HepG2 (cell line): ENCODE results near the gene TSHZ1. TPM values are rescaled to one million over a fixed set of nuclear protein-coding genes. Genes with fewer than 3 reads are reported as not detected.
A peak's percentile ranks its signal among the peaks of the same experiment; 100 is the strongest.

ENCODE experiments used
- ATAC-seq: fragments of 200-7000 bp; cut with Tn5 transposase; 3 replicates; pipeline ENCODE4 v1.9.1; 2020; ENCODE audit warnings: mild to moderate bottlenecking, moderate library complexity
- BruUV-seq: library from RNA; stranded (reverse); fragments of 400-500 nt; replicated peaks from 2 replicates; lab custom pipeline; 2021; lab: Mats Ljungman, UMichigan
- CTCF ChIA-PET: fragments of 300-600 bp; formaldehyde crosslinking; extraction: SDS; loops from one replicate; lab custom pipeline; 2021; ENCODE audit warnings: low total read pairs, inconsistent platforms, low intra/inter-chr PET ratio; lab: Yijun Ruan, JAX
- POLR2A ChIA-PET: fragments of 350-600 bp; sonication (Branson Sonifier 250); formaldehyde crosslinking; loops from one replicate; lab custom pipeline; 2020; ENCODE audit warnings: antibody characterized with exemption, inconsistent platforms; lab: Yijun Ruan, JAX
- DNase-seq: peaks from one replicate; pipeline ENCODE4 v3.0.0-alpha.2; 2015; ENCODE audit warnings: low spot score
- FAIRE-seq: peaks from 3 replicates; lab custom pipeline; 2011; peaks lifted over from hg19 to GRCh38; lab: Jason Lieb, UNC
- H2AFZ ChIP-seq: one replicate; pipeline ENCODE4 v1.6.1; 2011; ENCODE audit warnings: low read length, inconsistent platforms
- H3K27ac ChIP-seq: fragments of 300-600 bp; 3 replicates; pipeline ENCODE4 v1.8.0; 2011; ENCODE audit warnings: mixed run types, mild to moderate bottlenecking, mixed read lengths, low read length, inconsistent platforms; ENCODE audit not compliant: insufficient read depth; ENCODE audit errors: extremely low read length
- H3K27me3 ChIP-seq, 2 experiments: fragments of 200-600 bp in 1 of 2; 2 replicates in 1 of 2; 3 replicates in 1 of 2; pipeline versions ENCODE4 v1.6.0 to v1.8.0; 2011; ENCODE audit warnings: low read length in 2 of 2, mild to moderate bottlenecking in 2 of 2, moderate library complexity in 2 of 2, inconsistent platforms in 1 of 2; ENCODE audit not compliant: insufficient read depth in 2 of 2, control insufficient read depth in 1 of 2
- H3K36me3 ChIP-seq, 2 experiments: fragments of 200-600 bp in 1 of 2; replicated peaks in 1 of 2; 2 replicates in 1 of 2; 3 replicates in 1 of 2; pipeline versions ENCODE4 v1.5.1 to v1.8.0; 2011; ENCODE audit warnings: low read length in 2 of 2, inconsistent platforms in 1 of 2; ENCODE audit not compliant: insufficient read depth in 2 of 2, control insufficient read depth in 1 of 2
- H3K4me1 ChIP-seq: 2 replicates; pipeline ENCODE4 v1.5.1; 2012; ENCODE audit warnings: low read length, inconsistent platforms; ENCODE audit not compliant: insufficient read depth
- H3K4me2 ChIP-seq: 2 replicates; pipeline ENCODE4 v1.6.0; 2011; ENCODE audit warnings: low read depth, low read length, inconsistent platforms
- H3K4me3 ChIP-seq, 3 experiments: fragments of 200-600 bp in 1 of 3; sonication (generic), shearing (Covaris generic) in 1 of 3; replicated peaks in 1 of 3; 2 replicates each; pipeline ENCODE4 v1.5.1; 2011 to 2016; ENCODE audit warnings: low read length in 3 of 3, inconsistent platforms in 2 of 3, low read depth in 2 of 3, mild to moderate bottlenecking in 2 of 3, control low read depth in 1 of 3, mixed read lengths in 1 of 3; ENCODE audit not compliant: insufficient read depth in 1 of 3
- H3K79me2 ChIP-seq: one replicate; pipeline ENCODE4 v1.6.1; 2011; ENCODE audit warnings: low read length, inconsistent platforms; ENCODE audit not compliant: insufficient read depth
- H3K9ac ChIP-seq: 2 replicates; pipeline ENCODE4 v1.6.0; 2011; ENCODE audit warnings: mild to moderate bottlenecking, low read depth, low read length, inconsistent platforms; ENCODE audit not compliant: insufficient read depth
- H3K9me3 ChIP-seq: 2 replicates; pipeline ENCODE4 v1.5.1; 2012; ENCODE audit warnings: mild to moderate bottlenecking, low read length
- H4K20me1 ChIP-seq: 2 replicates; pipeline ENCODE4 v1.6.0; 2011; ENCODE audit warnings: inconsistent platforms, mild to moderate bottlenecking, low read length, moderate library complexity; ENCODE audit not compliant: insufficient read depth
- MNT ChIP-seq: fragments of 450-650 bp; IDR thresholded peaks from 2 replicates; pipeline ENCODE4 v1.6.1; 2016
- SNAPC5 ChIP-seq: sonication (generic); formaldehyde crosslinking; IDR thresholded peaks from 2 replicates; pipeline ENCODE4 v1.8.1; 2023; ENCODE audit warnings: mild to moderate bottlenecking, missing genetic modification reagents, borderline replicate concordance
- SNRNP70 ChIP-seq: fragments of 200-400 bp; formaldehyde crosslinking; IDR thresholded peaks from 2 replicates; pipeline ENCODE4 v1.6.1; 2017; ENCODE audit warnings: mild to moderate bottlenecking, low read depth, low read length, moderate library complexity
- ZNF609 ChIP-seq: sonication (generic); formaldehyde crosslinking; IDR thresholded peaks from 2 replicates; pipeline ENCODE4 v1.4.0; 2020; ENCODE audit warnings: mild to moderate bottlenecking, missing genetic modification reagents, borderline replicate concordance
- ZNF646 ChIP-seq: sonication (generic); formaldehyde crosslinking; IDR thresholded peaks from 2 replicates; pipeline ENCODE4 v1.9.0; 2021; ENCODE audit warnings: mild to moderate bottlenecking, missing genetic modification reagents
- WGBS: methylation state at CpG from one replicate; pipeline ENCODE4 v1.1.6; 2017; ENCODE audit warnings: low lambda C conversion rate; 5-methylcytosine and 5-hydroxymethylcytosine counted together
- in situ Hi-C: cut with HindIII; loops from 2 replicates; pipeline ENCODE4 v1.10.0; 2017; ENCODE audit warnings: low pct_unique_long_range_greater_than_20kb; ENCODE audit not compliant: extremely low pct_ligation_motif_present
- intact Hi-C: fragments of 100-400 bp; cut with micrococcal nuclease; formaldehyde crosslinking; loops from one replicate; pipeline ENCODE4 v1.10.0; 2022; ENCODE audit not compliant: unreplicated experiment
- polyA plus RNA-seq, 8 experiments: library from polyadenylated mRNA; depleted of rRNA in 3 of 8; stranded (reverse) in 7 of 8; unstranded in 1 of 8; fragments of >200 nt; fragmentation: Illumina TruSeq in 4 of 8; extraction: Trizol in 4 of 8; gene quantifications; 2 replicates each; pipeline versions ENCODE4 v1.2.1 to v1.2.3, GENCODE V29; 2011 to 2016; ENCODE audit warnings: low read depth in 4 of 8, missing spikeins in 1 of 8, mixed read lengths in 1 of 8; ENCODE audit not compliant: insufficient read depth in 1 of 8
- total RNA-seq, 5 experiments: library from RNA; depleted of rRNA; stranded (reverse); fragments of >200 nt; fragmentation: Illumina TruSeq; extraction: Trizol; gene quantifications; 2 replicates each; pipeline ENCODE4 v1.2.3, GENCODE V29; 2016; ENCODE audit warnings: low read depth in 1 of 5

Gene TSHZ1
- total and polyA plus RNA-seq, 2 of the 13 experiments (the other 11 are each of a cell fraction or from before 2014, with no cell fraction given) = 2.5 to 2.7 TPM

- no peak for TF ChIP-seq ZNF609
These were observed 124.3 kb downstream of the TSHZ1 start (continued) for GRCh38 chr18:75334869-75335268.

- no peak overlapping the region for H3K4me3 ChIP-seq
- H3K27ac ChIP-seq = no peak overlapping the region
- no peak overlapping the region for H3K4me2 ChIP-seq
- no TSS peak for BruUV-seq
- DNase-seq (no peak), FAIRE-seq (no peak), ATAC-seq (no peak)
- H3K9me3 ChIP-seq = no peaks in the 10 kb centered on the region
- in situ Hi-C loops = no loop called here
- no peak overlapping the region for H3K9ac ChIP-seq
- intact Hi-C loops = no loop called here
- WGBS = 36% methylated on average over 6 of the region's 6 CpGs
- ChIA-PET CTCF (no interaction called here), POLR2A (no interaction called here)
- no peaks in the 10 kb centered on the region for H3K4me1 ChIP-seq
- H4K20me1 ChIP-seq = no peaks in the 10 kb centered on the region
- H3K79me2 ChIP-seq = no peaks in the 10 kb centered on the region
- peaks cover 0 to 4% of the 10 kb centered on the region in 2 experiments; a peak in 2 of 5 replicates for H3K27me3 ChIP-seq
- H2AFZ ChIP-seq = no peak overlapping the region
- 0 out of 2 replicates have a peak, but pooled peaks have one; percentile 40 for TF ChIP-seq ZNF646 (CRISPR knock-in tag)
- TF ChIP-seq MNT = peak; percentile 81
- no peak for TF ChIP-seq SNRNP70
- no peak for TF ChIP-seq SNAPC5 (CRISPR knock-in tag)
- no peaks in the 10 kb centered on the region for H3K36me3 ChIP-seq
These were observed 124.9 kb downstream of the TSHZ1 start for GRCh38 chr18:75335511-75335910.
